SU-DHL-6 (cell line): ENCODE measurements around the gene TMEM178B.

ENCODE experiments used
- H2AFZ ChIP-seq: fragments of 200-600 bp; sonication (generic); 2 replicates; pipeline ENCODE4 v1.6.1; 2014; ENCODE audit warnings: low read depth, mild to moderate bottlenecking, moderate library complexity, mixed read lengths, antibody characterized with exemption, low read length; ENCODE audit not compliant: severe bottlenecking
- H3F3A ChIP-seq: fragments of 200-600 bp; shearing (Covaris generic); 2 replicates; pipeline ENCODE4 v1.6.0; 2016; ENCODE audit warnings: antibody characterized with exemption, mild to moderate bottlenecking; ENCODE audit not compliant: insufficient read depth
- H3K27ac ChIP-seq: fragments of 200-600 bp; sonication (generic); 2 replicates; pipeline ENCODE4 v1.5.1; 2016; ENCODE audit warnings: low read depth, mild to moderate bottlenecking, low read length, moderate library complexity, mixed read lengths
- H3K27me3 ChIP-seq: fragments of 200-600 bp; sonication (generic), shearing (Covaris generic); 2 replicates; pipeline ENCODE4 v1.6.0; 2014; ENCODE audit warnings: mild to moderate bottlenecking, low read length
- H3K36me3 ChIP-seq: fragments of 200-600 bp; sonication (generic); 2 replicates; pipeline ENCODE4 v1.6.1; 2014; ENCODE audit warnings: mild to moderate bottlenecking, low read length, mixed read lengths
- H3K4me2 ChIP-seq: fragments of 300-600, 200-600 bp; shearing (Covaris generic), sonication (generic); 2 replicates; pipeline ENCODE4 v1.6.0; 2014; ENCODE audit warnings: low read length, low read depth, mild to moderate bottlenecking; ENCODE audit not compliant: poor library complexity, severe bottlenecking
- H3K4me3 ChIP-seq: fragments of 200-600 bp; sonication (generic); 2 replicates; pipeline ENCODE4 v1.5.1; 2014; ENCODE audit warnings: antibody characterized with exemption, low read length, mild to moderate bottlenecking, mixed read lengths; ENCODE audit not compliant: insufficient read depth, poor library complexity, severe bottlenecking
- H3K79me2 ChIP-seq: fragments of 200-600 bp; sonication (generic); 2 replicates; pipeline ENCODE4 v1.6.1; 2014; ENCODE audit warnings: mild to moderate bottlenecking, low read length, moderate library complexity; ENCODE audit not compliant: insufficient read depth
- H3K9ac ChIP-seq: fragments of 200-600 bp; sonication (generic); 2 replicates; pipeline ENCODE4 v1.7.0; 2014; ENCODE audit warnings: mild to moderate bottlenecking, low read length
- H3K9me2 ChIP-seq: fragments of 200-600 bp; sonication (generic); replicated peaks from 2 replicates; pipeline ENCODE4 v1.6.1; 2014; ENCODE audit warnings: low read length; ENCODE audit not compliant: insufficient read depth
- H3K9me3 ChIP-seq: fragments of 200-600 bp; sonication (generic); 2 replicates; pipeline ENCODE4 v1.6.1; 2014; ENCODE audit warnings: low read length, mixed read lengths; ENCODE audit not compliant: insufficient read depth
- H4K20me1 ChIP-seq: fragments of 200-600 bp; sonication (generic); 2 replicates; pipeline ENCODE4 v1.6.1; 2014; ENCODE audit warnings: low read depth, mild to moderate bottlenecking, antibody characterized with exemption, low read length, moderate library complexity, mixed read lengths
- EZH2phosphoT487 ChIP-seq: fragments of 200-600 bp; sonication (generic), shearing (Covaris generic); conservative IDR thresholded peaks from 2 replicates; pipeline ENCODE4 v1.6.1; 2018; ENCODE audit warnings: mild to moderate bottlenecking, antibody characterized with exemption, low read length, moderate library complexity, mixed read lengths
- TF ChIP-seq, protein P1 (sequence below): fragments of 200-600 bp; sonication (generic); IDR thresholded peaks from one replicate; pipeline ENCODE4 v1.5.1; 2017; ENCODE audit warnings: antibody characterized with exemption, mild to moderate bottlenecking, low read length, moderate library complexity; ENCODE audit not compliant: insufficient read depth, poor library complexity, severe bottlenecking

Gene TMEM178B

DNA sequence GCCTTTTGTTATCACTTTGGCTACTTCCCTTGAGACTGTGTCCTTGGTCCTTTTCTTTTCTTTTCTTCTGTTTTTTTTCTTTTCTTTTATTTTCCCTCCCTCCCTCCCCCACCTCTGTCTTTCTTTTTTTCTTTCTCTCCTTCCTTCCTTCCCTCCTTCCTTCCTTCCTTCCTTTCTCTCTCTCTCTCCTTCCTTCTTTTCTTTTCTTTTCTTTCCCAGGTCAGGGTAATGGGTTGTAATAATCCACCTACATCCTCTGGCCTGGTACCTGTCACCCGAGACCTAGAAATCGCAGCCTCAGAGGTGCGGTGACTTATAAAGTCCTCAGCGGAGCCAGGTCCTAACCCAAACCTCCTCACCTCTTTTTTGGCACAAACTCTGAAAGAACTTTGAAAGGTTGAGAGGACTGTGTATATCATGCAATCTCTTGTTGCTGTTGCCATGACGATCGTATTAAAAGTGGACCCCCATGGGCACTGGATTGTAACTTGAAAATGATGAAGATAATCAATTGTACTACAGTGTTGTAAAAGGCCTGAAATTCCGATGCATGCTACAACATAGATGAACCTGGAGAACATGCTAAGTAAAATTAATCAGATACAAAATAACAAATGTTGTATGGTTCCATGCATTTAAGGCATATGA is 336.6 kb downstream of the TMEM178B start:
- Histone ChIP-seq H3K4me3 (no peak overlapping the region), H3K9me2 (no peaks in the 10 kb centered on the region), H2AFZ (no peak overlapping the region), H3K27me3 (no peaks in the 10 kb centered on the region), H3K27ac (no peak overlapping the region), H4K20me1 (no peaks in the 10 kb centered on the region), H3K9ac (no peak overlapping the region), H3K9me3 (no peaks in the 10 kb centered on the region), H3K4me2 (no peak overlapping the region), H3K36me3 (no peaks in the 10 kb centered on the region), H3F3A (no peaks in the 10 kb centered on the region), H3K79me2 (no peaks in the 10 kb centered on the region)
- no peak for TF ChIP-seq EZH2phosphoT487
- TF ChIP-seq, protein P1, sequence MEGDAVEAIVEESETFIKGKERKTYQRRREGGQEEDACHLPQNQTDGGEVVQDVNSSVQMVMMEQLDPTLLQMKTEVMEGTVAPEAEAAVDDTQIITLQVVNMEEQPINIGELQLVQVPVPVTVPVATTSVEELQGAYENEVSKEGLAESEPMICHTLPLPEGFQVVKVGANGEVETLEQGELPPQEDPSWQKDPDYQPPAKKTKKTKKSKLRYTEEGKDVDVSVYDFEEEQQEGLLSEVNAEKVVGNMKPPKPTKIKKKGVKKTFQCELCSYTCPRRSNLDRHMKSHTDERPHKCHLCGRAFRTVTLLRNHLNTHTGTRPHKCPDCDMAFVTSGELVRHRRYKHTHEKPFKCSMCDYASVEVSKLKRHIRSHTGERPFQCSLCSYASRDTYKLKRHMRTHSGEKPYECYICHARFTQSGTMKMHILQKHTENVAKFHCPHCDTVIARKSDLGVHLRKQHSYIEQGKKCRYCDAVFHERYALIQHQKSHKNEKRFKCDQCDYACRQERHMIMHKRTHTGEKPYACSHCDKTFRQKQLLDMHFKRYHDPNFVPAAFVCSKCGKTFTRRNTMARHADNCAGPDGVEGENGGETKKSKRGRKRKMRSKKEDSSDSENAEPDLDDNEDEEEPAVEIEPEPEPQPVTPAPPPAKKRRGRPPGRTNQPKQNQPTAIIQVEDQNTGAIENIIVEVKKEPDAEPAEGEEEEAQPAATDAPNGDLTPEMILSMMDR = no peak

DNA sequence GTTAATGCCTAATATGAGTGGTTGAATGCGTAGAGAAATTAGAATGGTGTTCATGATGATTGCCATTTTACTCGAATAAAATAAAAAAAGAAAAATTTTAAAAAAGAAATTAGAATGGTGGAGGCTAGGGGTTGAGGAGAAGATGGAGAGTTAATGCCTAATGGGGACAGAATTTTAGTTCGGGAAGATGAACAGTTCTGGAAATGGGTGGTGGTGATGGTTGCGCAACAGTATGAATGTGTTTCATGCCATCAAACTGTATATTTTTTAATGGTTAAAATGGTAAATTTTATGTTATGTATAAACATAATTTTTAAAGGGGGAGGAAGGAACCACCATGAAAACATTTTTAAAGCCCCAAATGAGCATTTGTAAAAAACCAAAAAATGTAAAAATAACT is 337.3 kb downstream of the TMEM178B start:
- no peak overlapping the region for H3K4me2 ChIP-seq
- H3K36me3 ChIP-seq = no peaks in the 10 kb centered on the region
- no peaks in the 10 kb centered on the region for H3K79me2 ChIP-seq
- H3K27me3 ChIP-seq = no peaks in the 10 kb centered on the region
- no peaks in the 10 kb centered on the region for H4K20me1 ChIP-seq
- H3K9ac ChIP-seq = no peak overlapping the region
- H3K4me3 ChIP-seq = no peak overlapping the region
- H3K27ac ChIP-seq = no peak overlapping the region
- TF ChIP-seq, protein P1 = no peak
- no peak for TF ChIP-seq EZH2phosphoT487
- no peaks in the 10 kb centered on the region for H3F3A ChIP-seq
- no peak overlapping the region for H2AFZ ChIP-seq
- no peaks in the 10 kb centered on the region for H3K9me2 ChIP-seq
- no peaks in the 10 kb centered on the region for H3K9me3 ChIP-seq

DNA sequence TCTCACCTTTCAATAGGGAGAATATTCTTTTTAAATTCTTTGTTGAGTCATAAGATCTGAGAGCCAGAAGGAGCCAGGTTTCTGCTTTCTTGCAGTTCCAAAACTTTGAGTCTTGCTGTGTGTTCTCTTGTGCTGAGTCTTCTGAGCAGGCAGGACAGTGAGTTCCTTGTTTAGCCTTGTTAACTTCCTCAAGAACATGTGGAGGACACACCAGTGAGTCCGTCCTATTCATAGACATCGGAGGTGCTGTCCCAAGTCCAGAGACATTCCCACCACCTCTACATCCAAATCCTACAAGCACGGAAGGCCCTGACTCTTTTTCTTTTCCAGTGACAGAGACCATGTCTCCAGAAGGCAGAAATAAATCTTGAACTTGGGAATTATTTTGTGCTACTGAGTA is 342.1 kb downstream of the TMEM178B start:
- no peak for TF ChIP-seq EZH2phosphoT487
- Histone ChIP-seq H3K4me2 (no peak overlapping the region), H3K79me2 (no peaks in the 10 kb centered on the region), H3K9me2 (no peaks in the 10 kb centered on the region), H4K20me1 (no peaks in the 10 kb centered on the region), H3K4me3 (no peak overlapping the region), H3K27ac (no peak overlapping the region), H3F3A (no peaks in the 10 kb centered on the region), H3K27me3 (no peaks in the 10 kb centered on the region), H3K36me3 (no peaks in the 10 kb centered on the region), H3K9ac (no peak overlapping the region), H3K9me3 (no peaks in the 10 kb centered on the region), H2AFZ (no peak overlapping the region)

DNA sequence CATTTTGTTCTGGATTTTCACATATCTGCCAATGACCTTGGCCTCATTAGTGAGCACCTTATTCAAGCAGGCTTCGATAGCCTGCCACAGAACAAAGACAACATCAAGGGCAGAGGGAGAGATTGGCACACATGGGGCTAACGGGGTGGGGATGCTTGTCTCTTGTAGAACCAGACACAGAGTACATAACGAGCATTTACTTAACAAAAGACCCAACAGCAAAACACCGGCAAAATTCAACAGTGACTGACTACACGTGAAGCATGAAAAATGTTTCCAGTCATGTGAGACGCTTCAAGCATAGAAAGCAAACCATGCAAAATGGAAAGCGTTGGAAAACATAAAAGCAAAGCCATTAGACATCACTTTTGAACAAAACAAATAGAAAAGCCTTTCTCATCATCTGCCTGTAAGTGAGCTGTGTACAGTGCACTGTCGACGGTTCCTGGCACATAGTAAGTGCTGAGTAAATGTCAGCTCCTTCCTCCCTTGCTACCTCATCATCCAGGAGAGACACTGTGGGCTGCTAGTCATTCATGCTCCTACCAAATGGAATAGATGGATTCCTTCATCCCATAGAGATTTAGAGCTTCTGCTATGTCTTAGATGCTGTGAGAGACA is 342.9 kb downstream of the TMEM178B start:
- H3K9me2 ChIP-seq = no peaks in the 10 kb centered on the region
- H3K27me3 ChIP-seq = no peaks in the 10 kb centered on the region
- H3K9me3 ChIP-seq = no peaks in the 10 kb centered on the region
- no peak overlapping the region for H3K27ac ChIP-seq
- H3K4me2 ChIP-seq = no peak overlapping the region
- no peak overlapping the region for H2AFZ ChIP-seq
- no peak overlapping the region for H3K9ac ChIP-seq
- H4K20me1 ChIP-seq = no peaks in the 10 kb centered on the region
- no peaks in the 10 kb centered on the region for H3F3A ChIP-seq
- H3K36me3 ChIP-seq = no peaks in the 10 kb centered on the region
- no peaks in the 10 kb centered on the region for H3K79me2 ChIP-seq
- TF ChIP-seq EZH2phosphoT487 = no peak
- TF ChIP-seq, protein P1 = no peak
- H3K4me3 ChIP-seq = no peak overlapping the region
